Progenitor cell of endocrine pancreas (in vitro differentiated cells): ENCODE data around the gene MTCH1. TPM values are rescaled to one million over a fixed set of nuclear protein-coding genes. Genes with fewer than 3 reads are reported as not detected.

Experiments
- DNase-seq: peaks from one replicate; pipeline ENCODE4 v3.0.0; 2021; ENCODE audit warnings: low spot score; ENCODE audit not compliant: unreplicated experiment
- H3K27ac Mint-ChIP-seq: 2 replicates; pipeline ENCODE4 v1.8.0; 2021; ENCODE audit warnings: mild to moderate bottlenecking, moderate library complexity, mixed read lengths
- H3K27me3 Mint-ChIP-seq: 2 replicates; pipeline ENCODE4 v1.8.0; 2021; ENCODE audit warnings: mixed read lengths
- H3K36me3 Mint-ChIP-seq: 2 replicates; pipeline ENCODE4 v1.8.0; 2022; ENCODE audit warnings: mixed read lengths; ENCODE audit not compliant: insufficient read depth
- H3K4me1 Mint-ChIP-seq: 2 replicates; pipeline ENCODE4 v1.8.0; 2021; ENCODE audit warnings: low read depth, mixed read lengths
- H3K4me3 Mint-ChIP-seq: 2 replicates; pipeline ENCODE4 v1.8.0; 2021; ENCODE audit warnings: low read depth, mild to moderate bottlenecking, moderate library complexity, mixed read lengths
- H3K9me3 Mint-ChIP-seq: 2 replicates; pipeline ENCODE4 v1.8.0; 2021; ENCODE audit warnings: low read depth, mixed read lengths
- CTCF ChIP-seq: fragments of 200-600 bp; sonication (generic); IDR thresholded peaks from one replicate; pipeline ENCODE4 v1.5.0; 2021; ENCODE audit warnings: antibody characterized with exemption, mild to moderate bottlenecking; ENCODE audit not compliant: unreplicated experiment
- total RNA-seq: library from RNA; stranded (reverse); gene quantifications from 2 replicates; pipeline ENCODE4 v1.2.1, GENCODE V29; 2021

Gene MTCH1
- total RNA-seq, 1 donor from 2014 or later: 145 TPM

GRCh38 chr6:37011656-37012378 lies 25.8 kb upstream of the MTCH1 start:
- TF ChIP-seq CTCF: no peak
- no peak overlapping the region for H3K4me3 Mint-ChIP-seq
- no peaks in the 10 kb centered on the region for H3K4me1 Mint-ChIP-seq
- no peaks in the 10 kb centered on the region for H3K27me3 Mint-ChIP-seq
- H3K36me3 Mint-ChIP-seq: no peaks in the 10 kb centered on the region
- H3K9me3 Mint-ChIP-seq: no peaks in the 10 kb centered on the region
- no peak for DNase-seq
- no peak overlapping the region for H3K27ac Mint-ChIP-seq

DNA sequence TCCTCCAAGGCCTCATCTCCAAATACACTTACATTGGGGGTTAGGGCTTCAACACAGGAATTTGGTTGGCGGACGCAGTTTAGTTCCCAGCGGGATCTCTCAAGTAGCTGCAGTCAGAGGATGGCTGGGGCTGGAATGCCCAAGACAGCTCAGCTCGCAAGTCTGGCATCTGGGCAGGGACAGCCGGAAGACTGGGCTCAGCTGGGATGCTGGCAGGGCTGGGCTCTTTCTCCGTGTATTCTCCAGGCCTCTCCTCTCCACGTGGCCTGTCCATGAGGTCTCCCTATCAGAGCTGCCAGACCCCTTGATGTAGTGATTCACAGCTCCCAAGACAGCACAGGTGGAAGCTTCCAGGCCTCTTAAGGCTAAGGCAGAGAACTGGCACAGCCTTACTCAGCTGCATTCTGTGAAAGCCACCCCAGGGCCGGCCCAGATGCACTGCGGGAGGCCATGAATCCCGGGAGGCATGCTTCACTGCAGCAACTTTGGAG lies 24.5 kb upstream of the MTCH1 start:
- no peak for DNase-seq
- H3K9me3 Mint-ChIP-seq: no peaks in the 10 kb centered on the region
- peaks cover 4% of the 10 kb centered on the region for H3K27me3 Mint-ChIP-seq
- H3K36me3 Mint-ChIP-seq: no peaks in the 10 kb centered on the region
- no peak for TF ChIP-seq CTCF
- H3K4me1 Mint-ChIP-seq: no peaks in the 10 kb centered on the region
- H3K27ac Mint-ChIP-seq: no peak overlapping the region
- no peak overlapping the region for H3K4me3 Mint-ChIP-seq

GRCh38 chr6:37008484-37009465 lies 22.8 kb upstream of the MTCH1 start:
- peaks cover 4% of the 10 kb centered on the region for H3K27me3 Mint-ChIP-seq
- no peak overlapping the region for H3K4me3 Mint-ChIP-seq
- no peaks in the 10 kb centered on the region for H3K4me1 Mint-ChIP-seq
- DNase-seq: no peak
- no peaks in the 10 kb centered on the region for H3K9me3 Mint-ChIP-seq
- H3K27ac Mint-ChIP-seq: no peak overlapping the region
- H3K36me3 Mint-ChIP-seq: no peaks in the 10 kb centered on the region
- TF ChIP-seq CTCF: no peak

DNA sequence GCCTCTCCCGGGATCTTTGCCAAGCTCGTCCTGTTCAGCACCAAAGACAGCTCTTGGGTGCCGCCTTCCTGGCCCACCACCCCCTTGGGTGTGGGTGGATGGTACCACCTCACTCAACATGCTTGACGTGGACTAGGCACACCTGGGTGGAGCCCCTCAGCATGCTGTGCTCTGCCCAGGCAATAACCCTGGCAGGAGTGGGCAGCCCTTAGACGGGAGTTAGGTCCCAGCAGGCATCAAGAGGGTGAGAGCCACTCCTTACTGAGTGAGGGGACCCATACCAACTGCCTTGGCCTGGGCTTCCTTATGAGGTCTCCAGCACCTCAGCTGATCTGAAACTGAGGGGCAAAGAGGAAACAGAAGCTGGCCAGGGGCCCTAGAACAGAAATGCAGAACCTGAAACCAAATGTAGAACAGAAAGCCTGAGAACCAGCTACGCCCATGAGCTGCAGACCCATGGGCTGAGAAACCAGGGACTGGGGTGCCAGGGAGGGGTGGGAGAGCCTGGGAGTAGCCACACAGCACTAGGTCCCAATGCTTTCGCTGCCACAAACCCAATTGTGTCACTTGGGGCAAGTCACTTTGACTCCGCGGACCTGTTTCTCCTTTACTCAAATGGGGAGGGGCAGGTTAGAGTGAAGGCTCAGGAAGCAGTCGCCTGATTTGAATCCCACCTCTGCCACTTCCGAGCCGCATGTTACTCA lies 21.5 kb upstream of the MTCH1 start:
- Mint-ChIP-seq H3K27ac (no peak overlapping the region), H3K27me3 (peaks cover 4% of the 10 kb centered on the region), H3K36me3 (no peaks in the 10 kb centered on the region), H3K4me3 (no peak overlapping the region), H3K4me1 (no peaks in the 10 kb centered on the region), H3K9me3 (no peaks in the 10 kb centered on the region)
- no peak for DNase-seq
- TF ChIP-seq CTCF: no peak
